Measurements from ENCODE around the gene MX1. TPM values are rescaled to one million over a fixed set of nuclear protein-coding genes. Genes with fewer than 3 reads are reported as not detected.

MX1 gene, protein sequence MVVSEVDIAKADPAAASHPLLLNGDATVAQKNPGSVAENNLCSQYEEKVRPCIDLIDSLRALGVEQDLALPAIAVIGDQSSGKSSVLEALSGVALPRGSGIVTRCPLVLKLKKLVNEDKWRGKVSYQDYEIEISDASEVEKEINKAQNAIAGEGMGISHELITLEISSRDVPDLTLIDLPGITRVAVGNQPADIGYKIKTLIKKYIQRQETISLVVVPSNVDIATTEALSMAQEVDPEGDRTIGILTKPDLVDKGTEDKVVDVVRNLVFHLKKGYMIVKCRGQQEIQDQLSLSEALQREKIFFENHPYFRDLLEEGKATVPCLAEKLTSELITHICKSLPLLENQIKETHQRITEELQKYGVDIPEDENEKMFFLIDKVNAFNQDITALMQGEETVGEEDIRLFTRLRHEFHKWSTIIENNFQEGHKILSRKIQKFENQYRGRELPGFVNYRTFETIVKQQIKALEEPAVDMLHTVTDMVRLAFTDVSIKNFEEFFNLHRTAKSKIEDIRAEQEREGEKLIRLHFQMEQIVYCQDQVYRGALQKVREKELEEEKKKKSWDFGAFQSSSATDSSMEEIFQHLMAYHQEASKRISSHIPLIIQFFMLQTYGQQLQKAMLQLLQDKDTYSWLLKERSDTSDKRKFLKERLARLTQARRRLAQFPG
- 10 to 100 TPM; 35.4 to 62.6 (median 51.5) TPM for total RNA-seq

DNA sequence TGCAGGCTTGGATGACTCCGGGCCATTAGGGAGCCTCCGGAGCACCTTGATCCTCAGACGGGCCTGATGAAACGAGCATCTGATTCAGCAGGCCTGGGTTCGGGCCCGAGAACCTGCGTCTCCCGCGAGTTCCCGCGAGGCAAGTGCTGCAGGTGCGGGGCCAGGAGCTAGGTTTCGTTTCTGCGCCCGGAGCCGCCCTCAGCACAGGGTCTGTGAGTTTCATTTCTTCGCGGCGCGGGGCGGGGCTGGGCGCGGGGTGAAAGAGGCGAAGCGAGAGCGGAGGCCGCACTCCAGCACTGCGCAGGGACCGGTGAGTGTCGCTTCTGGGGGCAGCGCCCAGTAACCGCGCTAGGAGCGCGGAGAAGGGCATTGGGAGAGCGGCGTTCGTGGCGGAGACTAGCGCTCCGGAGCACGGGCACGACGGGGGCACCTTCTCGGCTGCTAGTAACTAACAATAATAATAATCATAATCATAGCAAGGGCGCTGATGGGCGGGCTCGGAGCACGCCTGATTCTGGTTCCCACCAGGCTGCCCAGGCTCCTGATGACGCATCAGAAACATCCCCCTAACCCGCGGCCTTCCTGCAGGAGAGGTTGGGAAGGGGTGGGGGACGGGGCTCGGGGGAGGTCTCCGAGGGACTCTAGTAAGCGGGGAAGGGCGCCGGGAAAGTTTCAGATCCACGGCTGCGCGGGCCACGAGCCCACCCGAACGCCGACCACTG is at the start of gene MX1:
Gene MX1 (plus strand): TSS at position 286 of the 722 bp plus-strand sequence. CDS start 5,832 bp downstream, outside the sequence.
- intact Hi-C loops (cut with DNase I): no loop called here
- H3K4me1 ChIP-seq: peaks cover 7 to 21% of the 10 kb centered on the region in 2 donors
- H3K9me3 ChIP-seq: no peaks in the 10 kb centered on the region
- peaks cover 0 to 3% of the 10 kb centered on the region in 2 donors for H3K36me3 ChIP-seq
- 1% methylated on average over 64 of the region's 65 CpGs; no CpG with 5 or more reads in 1 of the 2 donors for WGBS, 2 donors
- DNase-seq: peak; percentile 75 to 79
- TF ChIP-seq, protein P1, sequence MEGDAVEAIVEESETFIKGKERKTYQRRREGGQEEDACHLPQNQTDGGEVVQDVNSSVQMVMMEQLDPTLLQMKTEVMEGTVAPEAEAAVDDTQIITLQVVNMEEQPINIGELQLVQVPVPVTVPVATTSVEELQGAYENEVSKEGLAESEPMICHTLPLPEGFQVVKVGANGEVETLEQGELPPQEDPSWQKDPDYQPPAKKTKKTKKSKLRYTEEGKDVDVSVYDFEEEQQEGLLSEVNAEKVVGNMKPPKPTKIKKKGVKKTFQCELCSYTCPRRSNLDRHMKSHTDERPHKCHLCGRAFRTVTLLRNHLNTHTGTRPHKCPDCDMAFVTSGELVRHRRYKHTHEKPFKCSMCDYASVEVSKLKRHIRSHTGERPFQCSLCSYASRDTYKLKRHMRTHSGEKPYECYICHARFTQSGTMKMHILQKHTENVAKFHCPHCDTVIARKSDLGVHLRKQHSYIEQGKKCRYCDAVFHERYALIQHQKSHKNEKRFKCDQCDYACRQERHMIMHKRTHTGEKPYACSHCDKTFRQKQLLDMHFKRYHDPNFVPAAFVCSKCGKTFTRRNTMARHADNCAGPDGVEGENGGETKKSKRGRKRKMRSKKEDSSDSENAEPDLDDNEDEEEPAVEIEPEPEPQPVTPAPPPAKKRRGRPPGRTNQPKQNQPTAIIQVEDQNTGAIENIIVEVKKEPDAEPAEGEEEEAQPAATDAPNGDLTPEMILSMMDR (IDR thresholded peaks at IDR 0.05): no peak
- TF ChIP-seq POLR2A (IDR thresholded peaks at IDR 0.05): peak; percentile 36 to 76
- peak within 1 kb of the TSS; percentile 64 to 91 (median 72) for H3K4me3 ChIP-seq (replicated peaks in 1 of 3)
- H3K27ac ChIP-seq: peak within 1 kb of the TSS; percentile 50 to 82 (median 56)
- no peaks in the 10 kb centered on the region for H3K27me3 ChIP-seq

DNA sequence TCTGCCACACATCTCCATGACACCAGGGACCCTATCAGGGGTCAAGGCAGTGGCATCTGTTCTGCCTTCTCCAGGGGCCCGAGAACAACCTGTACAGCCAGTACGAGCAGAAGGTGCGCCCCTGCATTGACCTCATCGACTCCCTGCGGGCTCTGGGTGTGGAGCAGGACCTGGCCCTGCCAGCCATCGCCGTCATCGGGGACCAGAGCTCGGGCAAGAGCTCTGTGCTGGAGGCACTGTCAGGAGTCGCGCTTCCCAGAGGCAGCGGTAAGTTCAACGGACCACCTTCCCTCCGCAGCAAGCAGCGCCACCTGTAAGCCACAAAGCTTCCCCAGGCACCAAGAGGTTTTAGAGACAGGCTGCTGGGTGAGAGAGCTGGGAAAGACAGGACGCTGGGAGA is 48.3 kb upstream of the MX1 start:
- no peaks in the 10 kb centered on the region for H3K4me1 ChIP-seq
- no peak for DNase-seq
- intact Hi-C loops (cut with DNase I): loop anchor here (10.0 kb wide), 1 partner anchor 77 kb away; no protein-coding TSS in a partner anchor
- H3K27ac ChIP-seq: no peak overlapping the region
- 79 to 90% methylated on average over 7 to 14 of the region's 16 CpGs for WGBS, 2 donors
- H3K4me3 ChIP-seq (replicated peaks in 1 of 3): no peak overlapping the region
- TF ChIP-seq, protein P1 (IDR thresholded peaks at IDR 0.05): no peak
- no peak for TF ChIP-seq POLR2A (IDR thresholded peaks at IDR 0.05)
- no peaks in the 10 kb centered on the region for H3K27me3 ChIP-seq
- no peaks in the 10 kb centered on the region for H3K36me3 ChIP-seq
- H3K9me3 ChIP-seq: no peaks in the 10 kb centered on the region

DNA sequence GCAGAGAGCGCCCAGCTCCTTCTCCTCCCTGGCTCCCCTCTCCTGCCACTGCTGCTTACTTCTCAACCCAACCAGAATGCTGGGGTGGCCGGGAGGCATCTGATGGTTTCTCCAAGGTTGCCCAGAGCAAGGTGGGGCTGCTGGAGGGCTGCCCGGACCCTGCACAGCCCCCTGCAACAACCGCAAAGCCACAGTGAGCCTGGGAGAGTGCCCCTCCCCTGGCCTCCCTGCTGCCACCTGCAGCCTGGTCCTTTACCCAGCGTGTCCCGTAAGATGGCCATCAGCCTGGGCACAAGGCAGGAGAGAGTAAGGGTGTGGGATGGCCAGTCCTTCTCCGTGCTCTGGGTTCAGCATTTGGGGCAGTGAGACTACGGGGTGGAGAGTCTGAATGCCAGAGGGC is 47.2 kb upstream of the MX1 start:
- no peak for DNase-seq

DNA sequence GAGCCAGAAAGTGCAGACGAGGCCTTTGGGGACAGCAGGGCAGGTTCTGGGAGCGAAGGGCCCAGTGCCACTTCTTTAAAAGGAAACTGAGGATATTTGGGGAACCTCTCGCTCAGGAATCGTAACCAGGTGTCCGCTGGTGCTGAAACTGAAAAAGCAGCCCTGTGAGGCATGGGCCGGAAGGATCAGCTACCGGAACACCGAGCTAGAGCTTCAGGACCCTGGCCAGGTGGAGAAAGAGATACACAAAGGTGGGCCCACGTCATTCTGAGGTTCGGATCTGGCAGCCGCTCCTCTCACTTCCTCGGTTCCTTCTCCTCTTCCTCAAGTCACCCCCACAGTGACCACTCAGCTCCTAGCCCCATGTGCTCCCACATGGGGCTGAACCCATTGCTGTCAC is 46.1 kb upstream of the MX1 start:
- intact Hi-C loops (cut with DNase I): loop anchor here (10.0 kb wide), 1 partner anchor 75 kb away; no protein-coding TSS in a partner anchor
- DNase-seq: no peak
- TF ChIP-seq POLR2A (IDR thresholded peaks at IDR 0.05): no peak
- TF ChIP-seq, protein P1 (IDR thresholded peaks at IDR 0.05): no peak
- no peaks in the 10 kb centered on the region for H3K4me1 ChIP-seq
- H3K4me3 ChIP-seq (replicated peaks in 1 of 3): no peak overlapping the region
- no peaks in the 10 kb centered on the region for H3K9me3 ChIP-seq
- H3K27me3 ChIP-seq: no peaks in the 10 kb centered on the region
- 94% methylated on average over 12 of the region's 12 CpGs for WGBS, 2 donors
- no peak overlapping the region for H3K27ac ChIP-seq
- H3K36me3 ChIP-seq: no peaks in the 10 kb centered on the region

More for the DNA sequence above, 47.2 kb upstream of the MX1 start:
- WGBS, 2 donors: 85% methylated on average over 7 to 8 of the region's 8 CpGs
- intact Hi-C loops (cut with DNase I): loop anchor here (10.0 kb wide), 1 partner anchor 76 kb away; no protein-coding TSS in a partner anchor
- H3K27me3 ChIP-seq: no peaks in the 10 kb centered on the region
- no peaks in the 10 kb centered on the region for H3K36me3 ChIP-seq
- no peak overlapping the region for H3K27ac ChIP-seq
- H3K4me3 ChIP-seq (replicated peaks in 1 of 3): no peak overlapping the region
- H3K4me1 ChIP-seq: no peaks in the 10 kb centered on the region
- no peaks in the 10 kb centered on the region for H3K9me3 ChIP-seq
- TF ChIP-seq, protein P1 (IDR thresholded peaks at IDR 0.05): no peak
- TF ChIP-seq POLR2A (IDR thresholded peaks at IDR 0.05): no peak

All from thyroid gland (tissue), 4 donors.